Right forelimb (tissue), 1 donor: Measurements from ENCODE around the gene IRAK1.

Experiments
- DNase-seq: peaks from one replicate; pipeline ENCODE4 v3.0.0-alpha.2; 2018

The IRAK1 gene

DNA sequence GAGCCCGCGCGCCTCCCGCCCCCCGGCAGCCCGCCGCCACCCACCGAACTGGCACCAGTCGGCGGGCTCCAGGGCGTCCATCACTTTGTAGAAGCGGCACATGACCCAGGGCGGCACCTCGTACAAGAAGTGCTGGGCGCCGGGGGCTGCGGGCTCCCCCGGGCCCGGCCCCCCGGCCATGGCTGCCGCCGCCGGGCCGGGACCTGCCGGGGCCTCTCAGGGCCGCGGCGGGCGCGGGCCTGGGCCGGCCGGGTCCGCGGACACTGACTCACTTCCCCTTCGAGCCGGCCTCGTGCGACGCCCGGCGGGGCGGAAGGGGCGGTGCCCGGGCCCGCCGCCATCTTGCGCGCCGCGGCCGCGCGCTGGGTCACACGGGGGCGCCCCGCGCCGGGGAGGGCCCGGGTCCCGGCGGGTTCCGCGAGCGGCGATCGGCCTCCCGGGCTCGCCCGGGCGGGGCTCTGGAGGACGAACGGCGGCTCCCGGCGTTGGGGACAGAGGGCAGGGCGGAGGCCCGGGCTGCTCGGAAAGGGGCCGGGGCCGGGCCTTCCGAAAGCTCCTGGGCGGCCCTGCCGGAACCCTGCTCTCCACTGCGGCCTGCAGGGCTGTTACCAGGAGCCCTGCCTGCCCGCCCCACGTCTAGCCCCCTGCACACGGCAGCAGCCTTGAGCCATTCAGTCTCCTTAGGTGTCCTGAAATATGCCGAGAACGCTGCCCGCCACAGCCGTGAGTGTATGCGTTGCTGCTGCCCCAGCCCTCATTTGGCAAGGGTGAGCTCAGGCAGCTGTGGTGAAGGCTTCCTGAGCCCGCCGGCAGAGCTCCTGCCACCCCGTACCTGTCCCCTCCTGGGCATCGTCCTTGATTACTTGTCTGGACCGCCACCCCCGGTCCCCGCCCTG, at the start of gene IRAK1:
IRAK1 (minus strand) TSS at position 270 of the 896 bp plus-strand sequence; CDS start at position 180, 90 bp downstream.
- peak; percentile 73 for DNase-seq

DNA sequence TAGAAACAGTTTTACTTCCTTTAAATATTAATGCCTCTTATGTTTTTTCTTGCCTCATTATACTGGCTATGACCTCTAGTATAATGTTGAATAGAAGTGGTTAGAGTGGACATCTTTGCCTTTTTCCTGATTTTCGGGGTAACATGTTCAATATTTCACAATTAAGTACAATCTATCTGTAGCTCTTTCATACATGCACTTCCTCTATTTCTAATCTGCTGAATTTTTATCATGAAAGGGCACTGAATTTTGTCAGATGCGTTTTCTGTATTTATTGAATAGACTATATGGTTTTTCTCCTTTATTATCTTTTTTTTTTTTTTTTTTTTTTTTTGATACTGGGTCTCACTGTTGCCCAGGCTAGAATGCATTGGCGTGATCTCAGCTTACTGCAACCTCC, 48.9 kb upstream of the IRAK1 start:
- no peak for DNase-seq

GRCh38 chrX:154064637-154065435, 45.1 kb upstream of the IRAK1 start:
- DNase-seq, result no peak

GRCh38 chrX:154063234-154063633, 43.5 kb upstream of the IRAK1 start:
- no peak for DNase-seq

- no peak for DNase-seq
These were observed 42.1 kb upstream of the IRAK1 start for GRCh38 chrX:154061801-154062200.

- no peak for DNase-seq
These were observed 40.1 kb upstream of the IRAK1 start for GRCh38 chrX:154059729-154060245.

GRCh38 chrX:154059231-154059630, 39.5 kb upstream of the IRAK1 start:
- DNase-seq, result no peak

DNA sequence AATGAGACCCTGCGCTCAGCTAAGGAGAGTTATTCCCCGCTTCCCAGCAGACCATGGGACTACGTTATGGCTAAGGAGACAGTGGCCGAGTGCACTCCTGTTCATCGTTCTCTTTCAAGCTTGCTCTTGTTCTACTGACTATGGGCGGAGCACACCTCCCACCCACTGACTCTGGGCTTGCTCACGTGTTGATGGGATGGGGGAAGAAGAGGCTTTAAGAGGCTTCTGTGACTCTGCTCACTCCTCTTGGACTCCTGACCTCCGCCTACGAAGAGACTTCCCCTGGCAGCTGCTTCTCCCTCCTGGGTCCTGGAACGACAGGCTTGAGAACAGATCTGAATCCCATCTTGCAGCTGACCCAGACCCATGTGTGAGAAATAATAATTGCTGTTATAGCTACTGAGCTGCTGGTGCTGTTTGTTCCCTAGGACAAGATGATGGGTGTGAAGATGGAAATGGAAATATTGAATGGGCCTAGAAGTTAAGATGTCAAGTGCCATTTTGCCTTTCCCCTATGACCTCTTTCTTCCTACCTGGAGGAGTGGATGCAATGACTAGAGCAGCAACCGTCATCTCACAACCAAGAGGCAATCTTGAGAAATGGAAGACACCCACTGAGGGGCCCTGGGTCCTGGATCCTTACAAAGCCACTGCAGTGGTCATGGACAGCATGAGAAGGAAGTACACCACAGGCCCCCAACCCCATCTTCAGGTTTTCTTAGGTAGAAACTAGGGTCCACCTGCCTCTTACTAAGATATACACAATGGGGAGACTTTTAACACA, 38.7 kb upstream of the IRAK1 start:
- DNase-seq, result no peak

DNA sequence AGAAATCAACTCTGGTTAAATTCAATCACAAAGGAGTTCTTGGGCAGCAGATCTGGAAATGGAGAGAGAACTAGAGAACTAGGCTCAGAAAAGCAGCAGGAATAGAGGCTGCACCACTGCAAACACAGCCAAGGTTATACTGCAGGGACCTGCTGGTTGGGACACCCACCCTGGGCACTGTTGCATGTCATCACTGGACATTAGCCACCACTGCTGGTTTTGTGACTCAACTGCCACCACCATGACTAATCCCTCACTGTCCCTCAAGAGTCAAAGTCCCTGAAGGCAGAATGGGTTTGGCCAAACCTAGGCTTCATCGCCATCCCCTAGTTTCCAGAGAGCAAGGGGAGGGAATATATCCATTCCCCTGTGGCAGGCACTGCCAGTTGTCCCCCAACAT, 38.1 kb upstream of the IRAK1 start:
- no peak for DNase-seq

- DNase-seq, result no peak
These were observed 37.1 kb upstream of the IRAK1 start for GRCh38 chrX:154056770-154057241.

- peak; percentile 69 for DNase-seq
These were observed 31.6 kb upstream of the IRAK1 start for GRCh38 chrX:154051201-154051810.

DNA sequence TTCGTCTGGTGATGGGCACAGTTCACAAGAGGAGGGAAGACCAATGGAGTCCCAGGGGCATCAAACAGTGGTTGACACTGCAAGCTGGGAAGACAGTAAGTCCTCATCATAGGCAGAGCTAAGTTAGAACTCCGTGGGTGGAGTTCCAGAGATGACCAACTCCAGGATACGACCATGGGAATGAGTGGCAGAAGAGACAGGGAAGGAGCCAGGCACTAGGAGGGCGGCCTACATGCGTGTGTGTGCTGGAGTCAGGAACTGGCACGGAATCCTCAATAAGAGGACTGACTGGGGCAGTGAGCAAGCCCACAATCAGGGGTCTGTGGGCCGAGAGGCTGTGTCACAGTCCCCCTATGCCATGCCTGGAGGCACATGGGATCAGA, 30.4 kb upstream of the IRAK1 start:
- DNase-seq, result no peak

GRCh38 chrX:154049209-154050112, 29.8 kb upstream of the IRAK1 start:
- no peak for DNase-seq

- no peak for DNase-seq
These were observed 28.7 kb upstream of the IRAK1 start for GRCh38 chrX:154048398-154048797.

DNA sequence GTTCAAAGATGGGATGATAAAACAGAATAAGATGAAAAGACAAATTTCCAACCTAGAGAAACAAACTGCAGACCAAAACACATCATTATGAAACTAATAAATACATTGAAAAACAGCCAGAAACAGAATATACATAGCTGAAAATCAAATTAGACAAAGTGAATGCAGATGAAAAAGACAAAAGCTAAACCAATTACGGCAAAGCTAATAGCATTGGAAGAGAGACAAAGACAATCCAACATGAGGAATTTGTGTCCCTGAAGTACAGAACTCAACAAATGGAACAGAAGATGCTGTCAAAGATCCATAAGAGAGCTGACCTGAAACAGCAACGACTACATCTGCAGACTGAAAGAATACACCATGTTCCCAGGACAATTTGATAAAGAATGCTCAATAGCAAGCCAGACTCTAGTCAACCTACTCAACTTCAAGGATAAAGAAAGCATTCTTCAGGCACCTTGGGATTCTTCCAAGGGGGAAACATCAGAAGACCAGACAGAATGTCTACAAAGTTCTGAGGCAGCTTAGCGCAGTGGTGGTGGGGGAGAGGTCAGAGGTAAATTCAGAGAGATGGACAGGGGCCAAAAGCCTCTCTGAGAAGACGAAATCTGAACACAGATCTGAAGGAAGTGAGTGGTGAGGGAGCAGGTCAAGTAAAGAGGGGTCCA, 27.4 kb upstream of the IRAK1 start:
- DNase-seq, result no peak

DNA sequence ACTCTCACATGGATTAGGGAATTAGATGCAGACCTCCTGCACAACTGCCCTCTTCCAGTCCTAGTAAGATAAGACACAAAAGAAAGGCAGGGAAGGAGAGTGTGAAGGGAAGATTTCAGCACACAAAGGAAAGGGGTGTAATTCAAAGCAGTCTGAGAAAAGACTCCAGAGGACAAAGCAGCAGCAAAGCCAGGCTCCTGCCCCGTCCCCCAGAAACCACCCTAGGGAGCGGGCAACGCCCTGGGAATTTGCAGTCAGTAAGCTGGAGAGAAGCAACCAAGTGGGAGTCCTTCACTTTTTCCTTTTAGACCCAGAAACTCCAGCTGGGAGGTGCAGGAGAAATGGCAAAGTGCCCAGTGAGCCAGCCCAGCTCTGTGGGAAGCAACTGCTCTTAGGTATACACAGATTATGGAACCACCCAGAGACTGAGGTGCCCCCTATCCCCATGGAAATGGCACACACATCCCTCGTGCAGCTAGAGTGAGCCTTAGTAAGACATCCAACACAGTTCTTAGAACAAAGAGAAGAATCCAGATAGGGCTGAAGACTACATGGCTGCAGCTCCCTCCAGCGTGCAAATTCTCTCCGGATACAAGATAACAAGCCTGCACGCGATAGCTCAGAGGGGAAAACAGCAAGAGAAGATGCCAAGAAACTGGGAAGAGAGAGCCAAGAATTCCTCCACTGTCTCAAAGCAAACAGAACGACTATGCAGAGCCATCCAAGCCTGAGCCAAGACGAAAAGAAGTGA, 26.5 kb upstream of the IRAK1 start:
- DNase-seq, result no peak

- DNase-seq, result no peak
These were observed 24.4 kb upstream of the IRAK1 start for GRCh38 chrX:154044091-154044490.

- no peak for DNase-seq
These were observed 23.5 kb upstream of the IRAK1 start for GRCh38 chrX:154043003-154043763.

DNA sequence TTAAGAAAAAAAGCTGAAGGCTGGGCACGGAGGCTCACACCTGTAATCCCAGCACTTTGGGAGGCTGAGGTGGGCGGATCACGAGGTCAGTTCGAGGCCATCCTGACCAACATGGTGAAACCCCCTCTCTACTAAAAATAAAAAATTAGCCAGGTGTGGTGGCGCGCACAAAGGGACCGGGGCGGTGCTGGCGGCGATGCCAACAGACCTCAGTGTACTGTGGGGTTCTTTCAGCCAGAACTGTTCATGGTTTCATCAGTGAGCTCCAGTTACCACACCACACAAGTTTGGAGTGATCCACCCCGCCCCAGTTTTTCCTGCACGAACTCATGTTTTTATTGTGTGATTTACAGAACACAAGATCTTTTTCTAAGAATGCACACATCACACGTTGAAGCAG, 21.2 kb upstream of the IRAK1 start:
- DNase-seq, result no peak
